Measurements from ENCODE around the gene ALPK3. TPM values are rescaled to one million over a fixed set of nuclear protein-coding genes. Genes with fewer than 3 reads are reported as not detected.

Gene ALPK3
- total RNA-seq, 1 experiment from 2014 or later = 17.7 TPM

GRCh38 chr15:84833447-84834228, 16.5 kb downstream of the ALPK3 start:
- no peaks in the 10 kb centered on the region for H4K20me1 ChIP-seq (ENCODE audit: control insufficient read depth, insufficient read depth, insufficient read length)
- H3K23me2 ChIP-seq (ENCODE audit: insufficient read length, low read depth, low read length, poor library complexity, severe bottlenecking) = no peaks in the 10 kb centered on the region
- H3K27me3 ChIP-seq (ENCODE audit: insufficient read depth, low read length) = no peaks in the 10 kb centered on the region
- no peak overlapping the region for H3K9ac ChIP-seq (ENCODE audit: extremely low read depth, insufficient read length, low read length)
- no peak overlapping the region for H3K4me3 Mint-ChIP-seq
- no peak overlapping the region for H3K56ac ChIP-seq (ENCODE audit: insufficient read length, low read depth, low read length)
- no peaks in the 10 kb centered on the region for H3K79me1 ChIP-seq (ENCODE audit: insufficient read depth, low read depth, low read length, poor library complexity, severe bottlenecking)
- H3K9me3 ChIP-seq (ENCODE audit: control insufficient read depth, low read depth, low read length) = no peaks in the 10 kb centered on the region
- no peak overlapping the region for H3K27ac Mint-ChIP-seq
- no peak overlapping the region for H2BK120ac ChIP-seq (ENCODE audit: low read depth, low read length, poor library complexity, severe bottlenecking)
- peaks cover under 1% of the 10 kb centered on the region in 2 experiments; a peak in 3 of 4 replicates for H3K4me1 Mint-ChIP-seq
- no peak overlapping the region for H2BK20ac ChIP-seq (ENCODE audit: low read depth, low read length, poor library complexity, severe bottlenecking)
- H3T11ph ChIP-seq (ENCODE audit: low read length) = no peak overlapping the region
- peaks cover 0 to 27% (median 5%) of the 10 kb centered on the region in 3 experiments; a peak in 4 of 7 replicates for H3K36me3 Mint-ChIP-seq (ENCODE audit: insufficient read depth in 1 of 3, low read depth in 3 of 3)
- H3K4me1 ChIP-seq (ENCODE audit: insufficient read depth, low read length) = no peaks in the 10 kb centered on the region
- no peak overlapping the region for H4K8ac ChIP-seq (replicated peaks; ENCODE audit: insufficient read length, low read depth, low read length)
- H3K27ac ChIP-seq (ENCODE audit: insufficient read length, low read depth, low read length) = no peak overlapping the region
- no peak overlapping the region for H2BK5ac ChIP-seq (ENCODE audit: insufficient read length, low read length)
- no peak for DNase-seq
- H3K9me3 Mint-ChIP-seq = no peaks in the 10 kb centered on the region
- no peak overlapping the region for H2AK5ac ChIP-seq (ENCODE audit: insufficient read length, low read length)
- no peak overlapping the region for H2BK12ac ChIP-seq (ENCODE audit: insufficient read length, low read depth, low read length)
- H3K18ac ChIP-seq (ENCODE audit: insufficient read length, low read depth, low read length) = no peak overlapping the region
- H3K27me3 Mint-ChIP-seq (ENCODE audit: low read depth) = no peaks in the 10 kb centered on the region
- H3K14ac ChIP-seq (ENCODE audit: insufficient read depth, low read length) = no peak overlapping the region
- no peak overlapping the region for H4K91ac ChIP-seq (ENCODE audit: insufficient read length, low read depth, low read length)
- no peak for TF ChIP-seq CTCF (conservative IDR thresholded peaks at IDR 0.05)
- WGBS (ENCODE audit: extremely low coverage, insufficient read length, low lambda C conversion rate) = no CpG with 5 or more reads among the region's 4 CpGs
- H3K23ac ChIP-seq (ENCODE audit: insufficient read length, low read depth, low read length) = no peak overlapping the region
- H2AFZ ChIP-seq (ENCODE audit: low read length) = no peak overlapping the region
- no peak overlapping the region for H4K5ac ChIP-seq (ENCODE audit: insufficient read length, low read depth, low read length)
- H3K4me2 ChIP-seq (ENCODE audit: insufficient read depth, insufficient read length, low read length) = no peak overlapping the region
- H3K4ac ChIP-seq (ENCODE audit: low read depth, low read length) = no peak overlapping the region
- H2BK15ac ChIP-seq (ENCODE audit: low read depth, low read length) = no peak overlapping the region
- no peaks in the 10 kb centered on the region for H3K79me2 ChIP-seq (ENCODE audit: insufficient read depth, low read length)

Data from H9 (cell line).